Activated CD4-positive, alpha-beta T cell treated with anti-CD3 and anti-CD28 coated beads for 4 hours (primary cell): ENCODE measurements around the gene CTPS2.
"Not testable (repeated sequence)": the region's sequence is repeated elsewhere in the genome, so short reads cannot be mapped to it uniquely, and the experiment has no call there.

Experiments used
- DNase-seq, 2 donors: peaks; one replicate each; pipeline ENCODE4 v3.0.0-alpha.2; 2020

Gene CTPS2

GRCh38 chrX:16712548-16713155 lies at the start of gene CTPS2:
CTPS2 (minus strand) TSS chrX:16712669; CDS start chrX:16702902, 9,767 bp downstream.
- peak; percentile 7 to 19 for DNase-seq

DNA sequence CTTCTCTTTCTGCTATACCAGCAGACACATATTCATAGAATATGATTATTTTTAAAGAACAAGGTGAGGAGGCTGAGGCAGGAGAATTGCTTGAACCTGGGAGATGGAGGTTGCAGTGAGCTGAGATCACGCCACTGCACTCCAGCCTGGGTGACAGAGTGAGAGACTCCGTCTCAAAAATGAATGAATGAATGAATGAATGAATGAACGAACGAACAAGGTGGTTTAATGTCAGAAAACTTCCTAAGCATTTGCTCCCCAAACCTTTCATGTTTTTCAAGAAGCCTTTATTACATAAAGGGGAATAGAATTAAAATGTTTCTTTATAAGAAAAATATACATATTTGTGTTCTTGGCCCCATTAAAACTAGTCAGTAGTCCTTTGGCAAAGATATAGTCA lies 49.0 kb upstream of the CTPS2 start:
- DNase-seq, result not testable (repeated sequence)

DNA sequence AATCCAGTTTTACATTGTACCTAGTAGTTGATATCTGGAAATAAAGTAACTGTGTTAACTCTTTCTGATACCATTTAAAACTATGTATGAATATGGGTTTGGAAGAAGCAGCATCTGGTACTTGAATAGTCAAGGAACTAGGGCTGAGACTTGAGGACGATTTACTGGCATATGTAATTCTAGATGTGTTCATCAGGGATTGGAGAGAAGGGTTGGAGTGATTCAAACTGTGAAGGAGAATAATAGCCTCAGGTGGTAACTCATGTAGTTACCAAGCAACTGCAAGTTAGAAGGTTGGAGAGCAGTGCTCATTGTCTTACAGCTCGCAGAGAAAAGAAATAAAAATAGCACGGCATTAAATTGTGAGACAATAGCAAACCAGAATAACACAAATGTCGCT lies 44.3 kb upstream of the CTPS2 start:
- DNase-seq, result no peak

DNA sequence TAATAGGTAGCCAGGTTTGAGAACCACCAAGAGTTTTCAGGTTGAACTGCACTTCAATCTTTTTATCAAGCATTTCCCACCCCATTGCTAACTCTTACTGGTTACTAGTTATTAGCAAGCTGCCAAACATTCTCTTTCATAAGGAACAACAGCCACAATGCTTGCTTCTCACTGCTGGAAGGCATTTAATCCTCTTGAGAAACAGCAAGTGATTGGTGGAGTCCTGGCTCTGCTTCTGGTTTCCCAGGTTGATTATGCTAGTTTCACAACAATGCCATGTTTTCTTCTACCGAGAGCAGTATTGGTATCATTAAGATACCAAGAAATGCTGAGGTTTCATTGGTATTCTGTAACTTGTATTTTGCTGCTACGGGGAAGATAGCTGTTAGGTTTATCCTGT lies 41.5 kb upstream of the CTPS2 start:
- DNase-seq, result no peak

DNA sequence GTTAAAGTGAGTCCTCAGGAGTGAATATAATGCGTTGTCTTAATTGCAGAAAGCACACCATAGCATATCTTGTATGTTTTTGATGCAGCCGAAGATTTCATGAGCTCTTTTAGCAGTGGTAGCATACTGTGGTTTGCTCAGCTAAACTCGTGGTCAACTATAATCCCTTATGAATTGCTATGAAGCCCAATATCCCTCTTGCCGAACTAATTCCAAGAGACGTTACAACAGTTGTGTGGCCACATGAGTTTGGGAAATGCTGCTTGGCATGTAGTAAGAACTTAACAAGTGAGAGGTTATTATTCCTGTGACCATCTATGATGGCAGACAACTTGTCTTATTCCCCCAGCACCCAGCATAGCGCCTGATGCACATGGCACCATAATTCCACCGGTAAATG lies 37.7 kb upstream of the CTPS2 start:
- DNase-seq, result no peak

DNA sequence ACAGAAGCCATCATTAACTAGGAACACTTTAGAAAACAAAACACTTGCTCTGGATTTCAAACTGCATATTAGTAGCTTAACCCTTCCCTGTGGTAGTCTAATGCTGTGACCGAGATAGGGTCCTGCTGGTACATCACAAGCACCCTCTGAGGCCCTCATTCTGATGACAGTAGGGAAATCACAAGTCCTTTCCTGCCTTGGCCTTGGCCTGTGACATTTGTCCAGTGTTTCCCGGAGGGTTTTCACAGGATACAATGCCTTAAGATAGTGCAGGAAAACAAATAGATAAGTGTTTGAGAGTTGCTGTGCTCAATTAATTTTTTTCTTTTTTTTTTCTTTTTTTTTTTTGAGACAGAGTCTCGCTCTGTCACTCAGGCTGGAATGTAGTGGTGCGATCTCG lies 36.0 kb upstream of the CTPS2 start:
- no peak for DNase-seq

- DNase-seq, result no peak
Measured at GRCh38 chrX:16745659-16746058, 33.2 kb upstream of the CTPS2 start.

GRCh38 chrX:16745102-16745501 lies 32.6 kb upstream of the CTPS2 start:
- DNase-seq, result no peak

DNA sequence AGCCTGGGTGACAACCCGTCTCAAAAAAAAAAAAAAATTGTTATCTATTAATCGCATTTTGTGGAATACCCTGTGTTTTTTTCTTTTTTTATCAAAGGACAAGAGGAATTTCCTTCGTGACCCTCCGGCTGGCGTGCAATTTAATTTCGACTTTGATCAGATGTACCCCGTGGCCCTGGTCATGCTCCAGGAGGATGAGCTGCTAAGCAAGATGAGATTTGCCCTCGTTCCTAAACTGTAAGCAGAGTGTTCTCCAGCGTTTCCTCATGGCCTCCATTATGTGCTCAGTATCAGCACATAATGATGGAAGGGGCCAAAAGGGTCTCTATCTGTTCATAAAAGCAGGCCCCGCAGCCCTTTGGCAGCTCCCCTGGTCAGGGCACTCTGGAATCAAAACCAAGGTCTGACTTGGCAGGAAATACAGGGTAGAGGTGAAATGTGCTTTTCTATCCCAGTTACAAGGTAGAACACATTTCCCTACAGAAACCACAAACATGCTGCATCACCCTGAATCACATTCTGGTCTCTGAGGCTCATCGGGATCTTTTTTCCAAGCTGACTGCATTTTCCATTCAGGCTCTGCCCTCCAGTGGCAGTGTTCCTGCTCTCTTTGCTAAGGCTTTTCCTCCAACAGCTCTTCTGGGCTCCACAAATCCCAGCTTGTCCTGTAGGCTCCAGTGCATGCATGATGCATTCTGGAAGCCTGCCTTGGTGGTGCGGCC lies 31.3 kb upstream of the CTPS2 start:
- no peak for DNase-seq

DNA sequence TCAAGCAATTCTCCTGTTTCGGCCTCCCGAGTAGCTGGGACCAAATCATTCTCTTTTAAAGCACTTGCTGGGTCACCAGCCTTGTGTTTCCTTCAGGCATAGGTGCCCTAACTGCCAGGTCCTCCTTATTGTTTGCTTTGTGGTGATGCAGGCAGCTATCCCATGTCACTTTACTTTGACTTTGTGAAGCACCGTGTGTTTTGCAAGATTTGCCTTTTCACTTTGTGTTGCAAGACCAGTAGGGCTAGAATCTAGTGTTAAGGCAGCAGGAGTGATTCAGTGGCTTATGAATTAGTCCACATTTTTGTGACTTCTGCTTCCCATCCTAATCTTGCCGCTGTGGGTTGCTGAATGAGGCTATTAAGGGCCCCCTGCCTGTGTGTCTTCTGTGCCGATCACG lies 27.1 kb upstream of the CTPS2 start:
- DNase-seq, result no peak

DNA sequence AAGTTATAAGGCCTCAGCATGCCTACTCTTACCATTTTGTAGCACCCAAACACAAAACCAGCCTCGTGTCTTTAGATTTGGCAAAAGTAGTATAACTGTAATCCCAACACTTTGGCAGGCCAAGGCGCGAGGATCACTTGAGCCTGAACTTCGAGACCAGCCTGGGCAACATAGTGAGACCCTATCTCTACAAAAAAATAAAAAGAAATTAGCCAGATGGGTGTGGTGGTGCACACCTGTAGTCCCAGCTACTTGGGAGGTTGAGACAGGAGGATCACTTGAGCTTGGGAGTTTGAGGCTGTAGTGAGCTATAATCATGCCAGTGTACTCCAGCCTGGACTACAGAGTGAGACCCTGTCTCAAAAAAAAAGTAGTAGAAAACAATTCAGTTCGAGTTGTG lies 24.6 kb upstream of the CTPS2 start:
- DNase-seq, result no peak

- DNase-seq, result no peak
Measured at GRCh38 chrX:16733013-16733412, 20.5 kb upstream of the CTPS2 start.

- DNase-seq, result no peak
Measured at GRCh38 chrX:16730450-16730849, 18.0 kb upstream of the CTPS2 start.

- DNase-seq, result no peak
Measured at GRCh38 chrX:16727637-16728036, 15.2 kb upstream of the CTPS2 start.

- DNase-seq, result not testable (repeated sequence)
Measured at GRCh38 chrX:16726347-16726988, 14.0 kb upstream of the CTPS2 start.

- no peak for DNase-seq
Measured at GRCh38 chrX:16725072-16725471, 12.6 kb upstream of the CTPS2 start.

- DNase-seq, result no peak
Measured at GRCh38 chrX:16722481-16722880, 10.0 kb upstream of the CTPS2 start.

DNA sequence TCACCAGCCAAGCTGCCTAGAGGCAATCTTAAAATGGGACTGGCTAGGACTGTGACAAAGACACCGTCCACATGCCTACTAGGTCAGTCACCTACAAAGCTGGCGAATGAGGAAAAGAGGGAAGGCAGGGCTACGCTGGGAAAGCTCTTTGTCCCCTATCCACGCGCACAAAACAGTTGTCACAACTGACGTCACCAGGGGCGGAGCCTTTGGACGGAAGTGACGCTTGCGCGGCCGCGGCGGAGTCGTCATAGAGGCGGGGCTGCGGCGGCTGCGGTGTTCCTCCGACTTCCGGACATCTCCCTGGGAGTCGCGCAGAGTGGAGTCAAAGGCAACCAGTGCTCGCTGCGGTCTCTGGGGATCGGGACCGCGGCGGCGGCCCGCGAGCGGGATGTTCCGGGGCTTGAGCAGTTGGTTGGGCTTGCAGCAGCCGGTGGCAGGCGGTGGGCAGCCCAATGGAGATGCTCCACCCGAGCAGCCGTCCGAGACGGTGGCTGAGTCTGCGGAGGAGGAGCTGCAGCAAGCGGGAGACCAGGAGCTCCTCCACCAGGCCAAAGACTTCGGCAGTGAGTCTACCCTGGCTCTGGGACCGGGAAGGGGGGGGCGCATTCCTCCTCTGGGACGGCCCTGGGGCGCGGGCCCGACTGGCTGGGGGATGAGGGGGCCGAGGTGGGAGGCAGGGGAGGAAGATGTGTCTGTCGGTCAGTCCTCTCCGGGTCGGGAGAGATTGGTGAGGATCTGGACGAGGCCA lies 7.0 kb upstream of the CTPS2 start, which contains the start of gene SYAP1:
Gene SYAP1 (plus strand): TSS at position 279 of the 751 bp plus-strand sequence. CDS start 113 bp downstream, at position 392.
- DNase-seq, result peak; percentile 88 to 97

DNA sequence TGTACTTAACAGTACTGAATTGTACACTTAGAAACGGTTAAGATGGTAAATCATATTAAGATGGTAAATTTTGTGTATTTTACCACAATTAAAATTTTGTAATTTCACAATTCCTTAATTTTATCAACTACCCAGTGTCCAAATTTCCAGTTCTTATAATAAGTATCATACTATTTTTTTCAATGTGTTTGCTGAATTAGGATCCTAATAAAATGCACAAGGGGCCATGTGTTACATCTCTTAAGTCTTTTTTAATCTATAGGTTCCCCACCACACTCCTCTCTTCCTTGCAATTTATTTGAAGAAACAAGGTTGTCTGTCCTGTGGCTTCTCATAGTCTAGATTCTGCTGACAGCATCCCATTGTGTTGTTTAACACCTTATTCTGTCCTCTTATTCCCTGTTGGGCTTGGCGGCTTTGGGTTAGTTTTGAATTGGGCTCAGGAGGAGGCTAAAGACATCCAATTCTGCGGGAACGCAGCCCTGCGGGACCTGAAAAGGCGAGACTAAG lies 6.4 kb upstream of the CTPS2 start:
- DNase-seq, result no peak

DNA sequence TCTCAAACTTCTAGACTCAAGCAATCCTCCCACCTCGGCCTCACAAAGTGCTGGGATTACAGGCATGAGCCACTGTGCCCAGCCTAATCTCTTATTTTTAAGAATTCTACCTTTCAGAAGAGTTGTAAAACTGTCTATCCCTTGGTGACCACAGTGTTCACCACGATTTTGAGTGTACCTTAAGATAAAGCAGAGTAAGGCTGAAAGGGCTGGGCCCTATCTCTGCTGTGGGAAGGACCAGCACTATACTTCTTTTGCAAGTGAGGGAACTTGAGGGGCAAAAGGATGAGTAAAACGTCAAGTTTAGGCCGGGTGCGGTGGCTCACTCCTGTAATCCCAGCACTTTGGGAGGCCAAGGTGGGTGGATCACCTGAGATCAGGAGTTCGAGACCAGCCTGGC lies 4.0 kb upstream of the CTPS2 start:
- DNase-seq, result not testable (repeated sequence)

DNA sequence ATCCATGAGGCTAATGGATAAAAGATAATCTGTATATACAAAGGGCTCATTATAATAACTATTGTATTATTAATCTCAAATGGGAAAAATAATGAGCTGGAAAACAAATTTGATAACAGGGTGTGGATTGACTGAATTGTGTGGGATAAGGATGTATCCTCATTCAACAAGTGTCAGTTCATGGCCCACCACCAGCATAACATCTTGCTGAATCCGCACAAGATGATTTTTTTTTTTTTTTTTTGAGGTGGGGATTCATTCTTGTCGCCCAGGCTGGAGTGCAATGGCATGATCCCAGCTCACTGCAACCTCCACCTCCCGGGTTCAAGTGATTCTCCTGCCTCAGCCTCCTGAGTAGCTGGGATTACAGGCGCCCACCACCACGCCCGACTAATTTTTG lies 3.2 kb upstream of the CTPS2 start:
- not testable (repeated sequence) for DNase-seq

GRCh38 chrX:16714504-16714903 lies 2.0 kb upstream of the CTPS2 start:
- DNase-seq, result no peak

DNA sequence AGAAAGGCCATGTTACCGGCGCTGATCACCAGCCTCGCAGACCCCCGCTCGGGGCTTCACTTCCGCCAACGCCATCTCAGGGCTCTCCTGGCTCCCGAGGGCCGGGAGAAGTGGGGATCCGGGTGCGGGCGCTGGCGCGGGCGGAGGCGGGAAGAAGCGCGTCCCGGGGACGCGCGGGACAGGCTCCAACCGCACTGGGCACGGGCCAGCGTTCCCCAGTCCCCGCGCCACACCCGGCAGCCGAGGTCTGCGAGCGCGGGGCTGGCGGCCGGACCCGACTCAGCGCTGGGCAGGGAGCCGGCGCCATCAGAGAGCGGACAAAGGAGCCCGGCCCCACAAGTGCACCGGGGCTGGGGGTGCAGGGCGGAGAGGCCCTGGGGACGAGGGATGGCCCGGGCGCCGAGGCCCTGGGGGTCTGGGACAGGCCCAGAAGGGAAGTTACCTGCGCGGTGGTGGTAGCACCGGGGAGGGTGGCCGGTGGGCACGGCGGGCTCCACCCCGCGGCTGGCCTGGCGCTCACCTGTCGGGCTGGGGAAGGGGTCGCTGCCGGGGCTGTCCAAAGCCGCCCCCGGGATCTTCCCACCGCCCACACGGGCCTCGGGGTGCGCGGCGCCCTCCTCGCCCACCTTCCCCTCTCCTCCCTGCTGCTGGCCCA lies 449 bp downstream of the CTPS2 start:
- no peak for DNase-seq
